ENCODE results near the gene ART1.
A peak's percentile ranks its signal among the peaks of the same experiment; 100 is the strongest.

The ART1 gene

DNA sequence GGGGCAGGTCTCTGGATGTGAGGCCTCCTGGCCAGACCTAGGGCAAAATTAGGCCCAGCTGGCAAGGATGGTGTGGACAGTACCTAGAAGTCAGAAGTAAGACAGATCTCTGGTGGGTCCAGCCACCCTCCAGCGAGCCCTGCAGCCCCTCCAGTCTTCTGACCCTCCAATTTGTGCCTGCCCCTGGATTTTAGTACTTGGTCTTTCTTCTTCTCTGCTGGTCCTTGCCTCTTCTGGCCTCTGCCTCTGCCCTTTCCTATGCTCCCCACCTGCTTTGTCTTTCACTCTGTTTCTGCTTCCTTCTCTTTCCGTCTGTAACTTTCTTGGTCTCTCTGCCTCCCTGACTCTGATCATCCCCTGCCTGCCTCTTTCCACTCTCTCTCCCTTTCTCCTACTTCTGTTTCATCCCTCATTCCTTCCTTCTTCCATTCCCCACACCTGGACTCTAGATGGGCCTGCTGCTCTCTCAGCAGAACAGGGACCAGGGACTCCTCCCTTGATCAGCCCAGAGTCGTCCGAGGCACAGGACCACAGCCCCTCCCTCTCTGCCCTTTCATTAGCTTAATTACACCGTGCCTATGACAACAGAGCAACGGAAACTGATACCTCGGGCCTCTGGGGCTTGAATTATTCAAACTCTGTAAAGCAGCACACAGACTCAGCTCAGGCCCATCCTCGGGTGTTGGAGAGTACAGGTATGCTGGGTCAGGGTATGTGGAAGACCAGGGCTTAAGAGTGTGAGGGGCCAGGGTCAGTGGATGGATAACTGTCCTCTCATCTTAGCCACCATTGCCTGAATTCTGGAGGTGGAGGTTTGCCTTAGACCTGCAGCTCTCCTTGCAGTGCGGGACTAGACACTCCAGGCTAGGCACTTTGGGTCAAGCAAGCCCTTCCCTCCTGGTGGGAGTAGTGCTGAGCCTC, 26.7 kb downstream of the ART1 start, which contains the start of gene CHRNA10:
CHRNA10 (minus strand) TSS at position 51 of the 921 bp plus-strand sequence. CDS start 72 bp downstream, outside the sequence.
- Histone ChIP-seq H3K27me3 (replicated peaks) (no peaks in the 10 kb centered on the region), H3K27ac (no peak within 1 kb of the TSS), H3K36me3 (replicated peaks) (peaks cover 55% of the 10 kb centered on the region), H3K4me3 (ENCODE audit: low read depth, low read length) (no peak within 1 kb of the TSS)
- TF ChIP-seq, protein P1, sequence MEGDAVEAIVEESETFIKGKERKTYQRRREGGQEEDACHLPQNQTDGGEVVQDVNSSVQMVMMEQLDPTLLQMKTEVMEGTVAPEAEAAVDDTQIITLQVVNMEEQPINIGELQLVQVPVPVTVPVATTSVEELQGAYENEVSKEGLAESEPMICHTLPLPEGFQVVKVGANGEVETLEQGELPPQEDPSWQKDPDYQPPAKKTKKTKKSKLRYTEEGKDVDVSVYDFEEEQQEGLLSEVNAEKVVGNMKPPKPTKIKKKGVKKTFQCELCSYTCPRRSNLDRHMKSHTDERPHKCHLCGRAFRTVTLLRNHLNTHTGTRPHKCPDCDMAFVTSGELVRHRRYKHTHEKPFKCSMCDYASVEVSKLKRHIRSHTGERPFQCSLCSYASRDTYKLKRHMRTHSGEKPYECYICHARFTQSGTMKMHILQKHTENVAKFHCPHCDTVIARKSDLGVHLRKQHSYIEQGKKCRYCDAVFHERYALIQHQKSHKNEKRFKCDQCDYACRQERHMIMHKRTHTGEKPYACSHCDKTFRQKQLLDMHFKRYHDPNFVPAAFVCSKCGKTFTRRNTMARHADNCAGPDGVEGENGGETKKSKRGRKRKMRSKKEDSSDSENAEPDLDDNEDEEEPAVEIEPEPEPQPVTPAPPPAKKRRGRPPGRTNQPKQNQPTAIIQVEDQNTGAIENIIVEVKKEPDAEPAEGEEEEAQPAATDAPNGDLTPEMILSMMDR (IDR thresholded peaks at IDR 0.05; ENCODE audit: low read depth, low read length, missing control alignments): no peak
- no peak for DNase-seq
- in situ Hi-C loops (cut with HindIII; ENCODE audit: low pct_ligation_motif_present, low sequenced_read_pairs): no loop called here

DNA sequence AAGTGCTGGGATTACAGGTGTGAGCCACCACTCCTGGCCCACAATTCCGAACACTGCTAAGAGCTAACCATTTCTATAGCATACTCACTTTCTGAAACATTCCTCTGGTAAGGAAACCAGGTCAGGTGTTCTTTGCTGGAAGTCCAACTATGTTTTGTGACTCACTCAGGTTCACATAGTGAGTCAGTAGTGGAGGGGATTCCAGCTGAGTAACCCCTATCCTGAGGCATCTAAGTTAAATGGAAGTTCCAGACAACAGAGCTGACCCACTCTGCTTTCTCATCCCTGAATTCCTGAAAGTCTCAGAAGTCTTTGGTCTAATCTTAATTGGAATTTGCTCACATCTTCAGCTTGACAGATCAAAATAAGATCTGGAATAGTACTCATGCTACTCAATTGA, 29.3 kb downstream of the ART1 start:
- peak; percentile 49 for DNase-seq
- H3K27me3 ChIP-seq (replicated peaks): no peaks in the 10 kb centered on the region
- in situ Hi-C loops (cut with HindIII; ENCODE audit: low pct_ligation_motif_present, low sequenced_read_pairs): no loop called here
- H3K27ac ChIP-seq: no peak overlapping the region
- TF ChIP-seq, protein P1 (IDR thresholded peaks at IDR 0.05; ENCODE audit: low read depth, low read length, missing control alignments): no peak
- H3K36me3 ChIP-seq (replicated peaks): peaks cover 69% of the 10 kb centered on the region
- H3K4me3 ChIP-seq (ENCODE audit: low read depth, low read length): no peak overlapping the region

DNA sequence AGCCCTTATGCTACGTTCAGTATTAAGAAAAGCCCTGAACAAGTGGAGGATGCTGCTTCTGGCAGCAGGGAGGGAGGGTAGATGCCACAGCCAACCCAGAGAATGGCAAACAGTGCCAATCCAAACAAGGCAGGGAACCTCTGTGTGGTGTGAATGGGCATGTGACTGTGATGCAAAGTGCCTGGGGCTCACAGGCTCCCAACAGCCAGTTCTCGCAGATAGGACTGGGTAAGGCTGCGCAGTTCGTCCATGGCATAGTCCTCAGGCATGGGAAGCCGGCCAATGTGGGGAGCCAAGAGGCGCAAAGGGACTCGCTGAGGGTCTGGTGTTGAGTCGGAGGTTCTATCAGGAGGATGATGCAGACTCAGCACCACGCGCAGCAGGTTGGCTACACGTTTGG, 31.0 kb downstream of the ART1 start:
- TF ChIP-seq, protein P1 (IDR thresholded peaks at IDR 0.05; ENCODE audit: low read depth, low read length, missing control alignments): no peak
- in situ Hi-C loops (cut with HindIII; ENCODE audit: low pct_ligation_motif_present, low sequenced_read_pairs): no loop called here
- H3K27me3 ChIP-seq (replicated peaks): no peaks in the 10 kb centered on the region
- H3K4me3 ChIP-seq (ENCODE audit: low read depth, low read length): no peak overlapping the region
- DNase-seq: no peak
- H3K36me3 ChIP-seq (replicated peaks): peaks cover 83% of the 10 kb centered on the region
- no peak overlapping the region for H3K27ac ChIP-seq

DNA sequence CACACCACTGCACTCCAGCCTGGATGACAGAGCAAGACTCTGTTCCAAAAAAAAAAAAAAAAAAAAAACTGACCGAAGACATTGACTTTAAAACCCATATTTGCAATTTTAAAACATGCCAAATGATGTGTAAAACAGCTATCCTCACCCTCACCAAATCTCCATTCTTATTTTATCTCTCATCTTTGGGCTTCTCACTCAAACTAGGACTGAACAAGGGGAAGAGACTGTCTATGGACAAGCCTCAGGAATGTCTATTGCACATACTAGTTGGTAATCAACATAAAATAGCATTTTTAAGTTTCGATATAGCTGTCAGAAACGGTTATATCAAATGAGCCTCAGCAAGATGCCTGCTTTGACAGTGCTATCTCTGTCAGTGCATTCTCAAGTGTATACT, 34.1 kb downstream of the ART1 start:
- no peak for DNase-seq
- Histone ChIP-seq H3K36me3 (replicated peaks) (peaks cover 85% of the 10 kb centered on the region), H3K27me3 (replicated peaks) (no peaks in the 10 kb centered on the region), H3K27ac (no peak overlapping the region), H3K4me3 (ENCODE audit: low read depth, low read length) (no peak overlapping the region)
- in situ Hi-C loops (cut with HindIII; ENCODE audit: low pct_ligation_motif_present, low sequenced_read_pairs): no loop called here
- TF ChIP-seq, protein P1 (IDR thresholded peaks at IDR 0.05; ENCODE audit: low read depth, low read length, missing control alignments): no peak

DNA sequence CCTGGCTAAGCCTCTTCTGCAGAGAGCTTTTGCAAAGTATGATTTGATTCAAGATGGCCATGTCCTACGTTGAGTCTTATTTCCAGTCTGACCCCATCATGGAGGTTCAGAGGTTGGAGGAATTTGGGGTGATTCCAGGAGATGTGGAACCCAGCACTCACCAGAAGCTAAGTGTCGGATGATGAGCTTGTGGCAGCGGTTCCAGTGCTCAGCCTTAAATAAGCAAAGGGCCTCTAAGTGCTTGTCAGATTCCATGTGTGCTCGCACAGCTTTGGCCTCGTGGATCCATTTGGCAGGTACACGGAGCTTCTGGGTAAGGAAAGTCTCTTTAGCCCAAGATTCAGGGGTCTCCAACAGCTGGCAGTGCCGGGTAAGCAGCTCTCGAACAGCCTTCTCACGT, 38.1 kb downstream of the ART1 start:
- H3K4me3 ChIP-seq (ENCODE audit: low read depth, low read length): no peak overlapping the region
- H3K27ac ChIP-seq: no peak overlapping the region
- peaks cover 78% of the 10 kb centered on the region for H3K36me3 ChIP-seq (replicated peaks)
- DNase-seq: no peak
- TF ChIP-seq, protein P1 (IDR thresholded peaks at IDR 0.05; ENCODE audit: low read depth, low read length, missing control alignments): peak; percentile 8
- in situ Hi-C loops (cut with HindIII; ENCODE audit: low pct_ligation_motif_present, low sequenced_read_pairs): no loop called here
- no peaks in the 10 kb centered on the region for H3K27me3 ChIP-seq (replicated peaks)

Data from brain microvascular endothelial cell (primary cell).